NCI-H1417 treated with DMSO at 0.1 percent for 48 hours (cell line): ENCODE data around the gene TXNL4A.
"Not testable (repeated sequence)": the region's sequence is repeated elsewhere in the genome, so short reads cannot be mapped to it uniquely, and the experiment has no call there.

Experiments used
- DNase-seq: peaks from one replicate; lab custom pipeline; 2025; lab: John Stamatoyannopoulos, UW

The TXNL4A gene

GRCh38 chr18:79963658-79964329 lies 24.6 kb downstream of the TXNL4A start:
- no peak for DNase-seq

- DNase-seq: no peak
Measured at GRCh38 chr18:79962835-79963657, 25.3 kb downstream of the TXNL4A start.

GRCh38 chr18:79962311-79962710 lies 26.1 kb downstream of the TXNL4A start:
- DNase-seq: no peak

GRCh38 chr18:79961527-79962291 lies 26.7 kb downstream of the TXNL4A start:
- DNase-seq: no peak

GRCh38 chr18:79960921-79961526 lies 27.3 kb downstream of the TXNL4A start:
- no peak for DNase-seq

- not testable (repeated sequence) for DNase-seq
Measured at GRCh38 chr18:79960161-79960801, 28.1 kb downstream of the TXNL4A start.

- no peak for DNase-seq
Measured at GRCh38 chr18:79958981-79959380, 29.4 kb downstream of the TXNL4A start.

- DNase-seq: no peak
Measured at GRCh38 chr18:79956276-79956675, 32.1 kb downstream of the TXNL4A start.

- no peak for DNase-seq
Measured at GRCh38 chr18:79955302-79956075, 32.9 kb downstream of the TXNL4A start.

GRCh38 chr18:79954791-79955190 lies 33.6 kb downstream of the TXNL4A start:
- no peak for DNase-seq

- DNase-seq: no peak
Measured at GRCh38 chr18:79953971-79954651, 34.3 kb downstream of the TXNL4A start.

GRCh38 chr18:79952996-79953559 lies 35.3 kb downstream of the TXNL4A start:
- DNase-seq: no peak

GRCh38 chr18:79952456-79952995 lies 35.8 kb downstream of the TXNL4A start:
- no peak for DNase-seq

- DNase-seq: no peak
Measured at GRCh38 chr18:79951545-79952455, 36.6 kb downstream of the TXNL4A start, which contains the start of gene SLC66A2. Gene SLC66A2, minus strand, starts transcription at chr18:79951653. Its CDS starts 727 bp downstream, at chr18:79950926.

- DNase-seq: no peak
Measured at GRCh38 chr18:79950515-79951341, 37.6 kb downstream of the TXNL4A start.

GRCh38 chr18:79949697-79950487 lies 38.5 kb downstream of the TXNL4A start:
- DNase-seq: no peak
